WTC11 (cell line): ENCODE data around the gene B4GALT6. TPM values are rescaled to one million over a fixed set of nuclear protein-coding genes. Genes with fewer than 3 reads are reported as not detected.

Source experiments
- ATAC-seq: fragments of 200-7000 bp; cut with Tn5 transposase; 2 replicates; pipeline ENCODE4 v1.10.0; 2021; ENCODE audit warnings: mild to moderate bottlenecking, moderate library complexity
- CTCF ChIA-PET: fragments of 300-600 bp; sonication (Branson Sonifier 250); formaldehyde crosslinking; loops from one replicate; lab custom pipeline; 2021; ENCODE audit warnings: antibody characterized with exemption; lab: Charles Lee
- POLR2A ChIA-PET: fragments of 350-600 bp; sonication (Branson Sonifier 250); formaldehyde crosslinking; loops from one replicate; lab custom pipeline; 2021; ENCODE audit warnings: antibody characterized with exemption; lab: Charles Lee
- DNase-seq: peaks from one replicate; pipeline ENCODE4 v3.0.0; 2021; ENCODE audit warnings: low spot score
- H3K27ac Mint-ChIP-seq: 2 replicates; pipeline ENCODE4 v1.8.0; 2021; ENCODE audit warnings: mixed read lengths
- H3K27me3 Mint-ChIP-seq: 2 replicates; pipeline ENCODE4 v1.8.0; 2021; ENCODE audit warnings: low read depth, mild to moderate bottlenecking, moderate library complexity, mixed read lengths
- H3K36me3 Mint-ChIP-seq: 2 replicates; pipeline ENCODE4 v1.8.0; 2021; ENCODE audit warnings: mixed read lengths
- H3K4me1 Mint-ChIP-seq: 2 replicates; pipeline ENCODE4 v1.8.0; 2022; ENCODE audit warnings: mixed read lengths
- H3K4me3 Mint-ChIP-seq: 2 replicates; pipeline ENCODE4 v1.8.0; 2021; ENCODE audit warnings: mild to moderate bottlenecking, moderate library complexity, mixed read lengths
- H3K9me3 Mint-ChIP-seq: 2 replicates; pipeline ENCODE4 v1.8.0; 2021; ENCODE audit warnings: mixed read lengths
- AR ChIP-seq: fragments of 250-450 bp; sonication (Bioruptor Pico); IDR thresholded peaks from 2 replicates; pipeline ENCODE4 v1.9.0; 2021; ENCODE audit warnings: mild to moderate bottlenecking
- ARID4B ChIP-seq: sonication (generic); formaldehyde crosslinking; IDR thresholded peaks from 2 replicates; pipeline ENCODE4 v1.8.0; 2023; ENCODE audit warnings: missing genetic modification reagents, mild to moderate bottlenecking, borderline replicate concordance
- ATF1 ChIP-seq: sonication (generic); formaldehyde crosslinking; IDR thresholded peaks from 2 replicates; pipeline ENCODE4 v1.8.1; 2023; ENCODE audit warnings: mild to moderate bottlenecking, moderate library complexity, missing genetic modification reagents
- ETV6 ChIP-seq: sonication (generic); formaldehyde crosslinking; IDR thresholded peaks from 2 replicates; pipeline ENCODE4 v1.8.1; 2022; ENCODE audit warnings: mild to moderate bottlenecking, missing genetic modification reagents
- FOXP1 ChIP-seq: sonication (generic); formaldehyde crosslinking; IDR thresholded peaks from 2 replicates; pipeline ENCODE4 v1.8.0; 2022; ENCODE audit warnings: missing genetic modification reagents, mild to moderate bottlenecking, moderate library complexity, borderline replicate concordance
- GABPB1 ChIP-seq: sonication (generic); formaldehyde crosslinking; IDR thresholded peaks from 2 replicates; pipeline ENCODE4 v1.8.1; 2023; ENCODE audit warnings: mild to moderate bottlenecking, missing genetic modification reagents
- GTF2I ChIP-seq: fragments of 250-450 bp; sonication (Bioruptor Pico); conservative IDR thresholded peaks from 2 replicates; pipeline ENCODE4 v1.4.0; 2021; ENCODE audit warnings: mild to moderate bottlenecking
- HMGA2 ChIP-seq: fragments of 250-450 bp; sonication (Bioruptor Pico); IDR thresholded peaks from 2 replicates; pipeline ENCODE4 v1.4.0; 2021; ENCODE audit warnings: mild to moderate bottlenecking, moderate library complexity
- HMGXB4 ChIP-seq: sonication (generic); formaldehyde crosslinking; IDR thresholded peaks from 2 replicates; pipeline ENCODE4 v1.8.1; 2023; ENCODE audit warnings: mild to moderate bottlenecking, moderate library complexity, missing genetic modification reagents
- IRF1 ChIP-seq: sonication (generic); formaldehyde crosslinking; IDR thresholded peaks from 2 replicates; pipeline ENCODE4 v1.8.0; 2023; ENCODE audit warnings: missing genetic modification reagents
- MXD4 ChIP-seq: fragments of 250-450 bp; sonication (Bioruptor Pico); IDR thresholded peaks from 2 replicates; pipeline ENCODE4 v1.8.0; 2021; ENCODE audit warnings: mild to moderate bottlenecking, moderate library complexity, borderline replicate concordance
- NR2C2 ChIP-seq: sonication (generic); formaldehyde crosslinking; IDR thresholded peaks from 2 replicates; pipeline ENCODE4 v1.8.0; 2022; ENCODE audit warnings: mild to moderate bottlenecking, missing genetic modification reagents
- OVOL2 ChIP-seq: fragments of 250-450 bp; sonication (Bioruptor Pico); IDR thresholded peaks from 2 replicates; pipeline ENCODE4 v1.9.0; 2021; ENCODE audit warnings: mild to moderate bottlenecking, borderline replicate concordance
- PRDM15 ChIP-seq: sonication (generic); formaldehyde crosslinking; IDR thresholded peaks from 2 replicates; pipeline ENCODE4 v1.8.0; 2022; ENCODE audit warnings: missing genetic modification reagents
- SOX15 ChIP-seq: fragments of 250-450 bp; sonication (Bioruptor Pico); IDR thresholded peaks from 2 replicates; pipeline ENCODE4 v1.9.0; 2021; ENCODE audit warnings: mild to moderate bottlenecking
- TEAD4 ChIP-seq: sonication (generic); formaldehyde crosslinking; IDR thresholded peaks from 2 replicates; pipeline ENCODE4 v1.8.0; 2022; ENCODE audit warnings: mild to moderate bottlenecking, missing genetic modification reagents
- USF2 ChIP-seq: sonication (generic); formaldehyde crosslinking; IDR thresholded peaks from 2 replicates; pipeline ENCODE4 v1.8.1; 2023; ENCODE audit warnings: mild to moderate bottlenecking, missing genetic modification reagents, moderate library complexity
- ZNF423 ChIP-seq: fragments of 250-450 bp; sonication (Bioruptor Pico); IDR thresholded peaks from 2 replicates; pipeline ENCODE4 v2.1.2; 2022; ENCODE audit warnings: mild to moderate bottlenecking, moderate library complexity
- total RNA-seq: library from RNA; stranded (reverse); gene quantifications from 3 replicates; pipeline ENCODE4 v1.2.3, GENCODE V29; 2021

B4GALT6 gene
- total RNA-seq, 1 experiment from 2014 or later: 50.6 TPM

GRCh38 chr18:31609886-31610285 lies 74.5 kb downstream of the B4GALT6 start:
- H3K36me3 Mint-ChIP-seq: no peaks in the 10 kb centered on the region
- POLR2A ChIA-PET: no interaction called here
- ATAC-seq: no peak
- H3K9me3 Mint-ChIP-seq: no peaks in the 10 kb centered on the region
- no peaks in the 10 kb centered on the region for H3K27me3 Mint-ChIP-seq
- peaks cover 28% of the 10 kb centered on the region for H3K4me1 Mint-ChIP-seq
- no peak overlapping the region for H3K27ac Mint-ChIP-seq
- CTCF ChIA-PET: interaction anchor here (1.2 to 2.5 kb wide), 7 partner anchors 9 to 210 kb away, joined by 4 to 35 read pairs (median 8); partner anchors contain the start of gene B4GALT6
- DNase-seq: no peak
- TF ChIP-seq GABPB1 (CRISPR knock-in tag) (no peak), SOX15 (CRISPR knock-in tag) (no peak), OVOL2 (CRISPR knock-in tag) (no peak), IRF1 (CRISPR knock-in tag) (no peak), AR (CRISPR knock-in tag) (no peak), FOXP1 (CRISPR knock-in tag) (no peak), ZNF423 (CRISPR knock-in tag) (no peak)
- H3K4me3 Mint-ChIP-seq: no peak overlapping the region

GRCh38 chr18:31607384-31607783 lies 77.0 kb downstream of the B4GALT6 start:
- Mint-ChIP-seq H3K36me3 (no peaks in the 10 kb centered on the region), H3K4me1 (peaks cover 20% of the 10 kb centered on the region), H3K9me3 (0 out of 2 replicates have a peak, but pooled peaks cover 3% of the 10 kb centered on the region), H3K27ac (no peak overlapping the region), H3K4me3 (no peak overlapping the region), H3K27me3 (no peaks in the 10 kb centered on the region)
- DNase-seq (no peak), ATAC-seq (no peak)
- ChIA-PET POLR2A (no interaction called here), CTCF (interaction anchor here (1.1 kb wide), 1 partner anchor 38 kb away, joined by 3 read pairs; no protein-coding TSS in a partner anchor)
- TF ChIP-seq HMGXB4 (CRISPR knock-in tag): no peak
- no peak for TF ChIP-seq HMGA2
- TF ChIP-seq ETV6 (CRISPR knock-in tag): no peak
- no peak for TF ChIP-seq NR2C2
- no peak for TF ChIP-seq ARID4B (CRISPR knock-in tag)
- TF ChIP-seq GTF2I: no peak
- TF ChIP-seq ATF1 (CRISPR knock-in tag): no peak
- no peak for TF ChIP-seq MXD4
- no peak for TF ChIP-seq USF2
- TF ChIP-seq TEAD4: no peak
- no peak for TF ChIP-seq PRDM15
